ENCODE measurements around the gene IL4I1.

DNA sequence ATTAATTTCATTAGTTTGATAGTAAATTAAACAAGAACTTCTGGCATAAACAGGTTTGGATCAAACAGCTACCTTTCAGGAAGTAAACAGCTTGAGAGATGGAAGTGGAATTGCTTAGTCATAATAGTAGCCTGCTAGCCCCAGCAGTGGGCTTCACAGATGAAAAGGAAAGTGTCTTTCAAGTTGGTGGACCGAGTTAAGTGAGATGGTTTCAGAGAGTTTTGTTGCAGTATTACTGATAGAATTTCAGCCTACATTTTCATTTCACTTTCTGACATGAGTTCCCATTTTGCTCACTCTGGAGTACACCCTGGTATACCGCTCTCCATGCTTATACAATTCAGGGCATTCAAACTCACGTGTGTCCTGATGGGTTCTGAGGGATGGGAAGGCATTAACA is 47.7 kb downstream of the IL4I1 start:
- no peak for TF ChIP-seq POLR2A (IDR thresholded peaks at IDR 0.05; ENCODE audit: control extremely low read depth in 1 of 2, low read depth in 2 of 2, low read length in 2 of 2)
- no peak for TF ChIP-seq EP300 (IDR thresholded peaks at IDR 0.05; ENCODE audit: borderline replicate concordance in 1 of 2, low read depth in 2 of 2, low read length in 2 of 2)
- no peak for TF ChIP-seq CBX5 (IDR thresholded peaks at IDR 0.05; ENCODE audit: low read depth, low read length)
- TF ChIP-seq EZH2 (IDR thresholded peaks at IDR 0.05; ENCODE audit: low read depth, low read length, severe bottlenecking), result no peak
- TF ChIP-seq, protein P1, sequence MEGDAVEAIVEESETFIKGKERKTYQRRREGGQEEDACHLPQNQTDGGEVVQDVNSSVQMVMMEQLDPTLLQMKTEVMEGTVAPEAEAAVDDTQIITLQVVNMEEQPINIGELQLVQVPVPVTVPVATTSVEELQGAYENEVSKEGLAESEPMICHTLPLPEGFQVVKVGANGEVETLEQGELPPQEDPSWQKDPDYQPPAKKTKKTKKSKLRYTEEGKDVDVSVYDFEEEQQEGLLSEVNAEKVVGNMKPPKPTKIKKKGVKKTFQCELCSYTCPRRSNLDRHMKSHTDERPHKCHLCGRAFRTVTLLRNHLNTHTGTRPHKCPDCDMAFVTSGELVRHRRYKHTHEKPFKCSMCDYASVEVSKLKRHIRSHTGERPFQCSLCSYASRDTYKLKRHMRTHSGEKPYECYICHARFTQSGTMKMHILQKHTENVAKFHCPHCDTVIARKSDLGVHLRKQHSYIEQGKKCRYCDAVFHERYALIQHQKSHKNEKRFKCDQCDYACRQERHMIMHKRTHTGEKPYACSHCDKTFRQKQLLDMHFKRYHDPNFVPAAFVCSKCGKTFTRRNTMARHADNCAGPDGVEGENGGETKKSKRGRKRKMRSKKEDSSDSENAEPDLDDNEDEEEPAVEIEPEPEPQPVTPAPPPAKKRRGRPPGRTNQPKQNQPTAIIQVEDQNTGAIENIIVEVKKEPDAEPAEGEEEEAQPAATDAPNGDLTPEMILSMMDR (IDR thresholded peaks at IDR 0.05; ENCODE audit: control extremely low read depth in 1 of 3, insufficient read depth in 1 of 3, low read depth in 1 of 3, low read length in 3 of 3), result no peak
- TF ChIP-seq CHD1 (IDR thresholded peaks at IDR 0.05; ENCODE audit: low read depth, low read length), result no peak
- no peak for TF ChIP-seq ATF2 (IDR thresholded peaks at IDR 0.05; ENCODE audit: low read length)

All from H1 (cell line).